Astrocyte of the spinal cord (primary cell): ENCODE measurements around the gene USP47.

ENCODE experiments used
- DNase-seq: peaks from one replicate; pipeline ENCODE4 v3.0.0; 2011; ENCODE audit warnings: low read depth, low spot score
- H3K4me3 ChIP-seq: 2 replicates; pipeline ENCODE4 v1.5.1; 2011; ENCODE audit warnings: low read depth, mild to moderate bottlenecking, low read length, moderate library complexity
- CTCF ChIP-seq: IDR thresholded peaks from 2 replicates; pipeline ENCODE4 v1.5.1; 2012; ENCODE audit warnings: low read depth, mild to moderate bottlenecking, low read length, inconsistent platforms
- in situ Hi-C: cut with HindIII; loops from 2 replicates; pipeline ENCODE4 v1.10.0; 2017; ENCODE audit warnings: low sequenced_read_pairs

The USP47 gene

GRCh38 chr11:11947825-11948224, 106.1 kb downstream of the USP47 start:
- no peak overlapping the region for H3K4me3 ChIP-seq
- DNase-seq = no peak
- no peak for TF ChIP-seq CTCF
- in situ Hi-C loops = no loop called here

GRCh38 chr11:11948242-11948947, 106.6 kb downstream of the USP47 start:
- in situ Hi-C loops = no loop called here
- no peak for TF ChIP-seq CTCF
- no peak for DNase-seq
- H3K4me3 ChIP-seq = no peak overlapping the region

GRCh38 chr11:11949482-11949881, 107.7 kb downstream of the USP47 start:
- H3K4me3 ChIP-seq = no peak overlapping the region
- no peak for DNase-seq
- in situ Hi-C loops = no loop called here
- no peak for TF ChIP-seq CTCF

- TF ChIP-seq CTCF = no peak
- no peak for DNase-seq
- in situ Hi-C loops = no loop called here
- no peak overlapping the region for H3K4me3 ChIP-seq
Observed at GRCh38 chr11:11952036-11952435, 110.3 kb downstream of the USP47 start.

- in situ Hi-C loops = no loop called here
- no peak overlapping the region for H3K4me3 ChIP-seq
- TF ChIP-seq CTCF = no peak
- no peak for DNase-seq
Observed at GRCh38 chr11:11956006-11956405, 114.2 kb downstream of the USP47 start.

- in situ Hi-C loops = no loop called here
- TF ChIP-seq CTCF = no peak
Observed at GRCh38 chr11:11958403-11959231, 116.8 kb downstream of the USP47 start.

More at GRCh38 chr11:11958403-11959231, 116.8 kb downstream of the USP47 start:
- H3K4me3 ChIP-seq = no peak overlapping the region
- DNase-seq = no peak
